IMR-90 (cell line): ENCODE measurements around the gene UACA. TPM values are rescaled to one million over a fixed set of nuclear protein-coding genes. Genes with fewer than 3 reads are reported as not detected.
A peak's percentile ranks its signal among the peaks of the same experiment; 100 is the strongest.

Source experiments
- ATAC-seq: fragments of 200-7000 bp; cut with Tn5 transposase; 2 replicates; pipeline ENCODE4 v1.9.1; 2020; ENCODE audit warnings: low read depth, mild to moderate bottlenecking, moderate library complexity
- BruUV-seq: library from RNA; stranded (reverse); fragments of 400-500 nt; replicated peaks from 2 replicates; lab custom pipeline; 2021; lab: Mats Ljungman, UMichigan
- CTCF ChIA-PET: fragments of 300-600 bp; formaldehyde crosslinking; extraction: SDS; loops from one replicate; lab custom pipeline; 2021; ENCODE audit warnings: antibody characterized with exemption; lab: Yijun Ruan, JAX
- POLR2A ChIA-PET: fragments of 300-600 bp; sonication (Branson Sonifier 250); formaldehyde crosslinking; loops from one replicate; lab custom pipeline; 2022; ENCODE audit warnings: antibody characterized with exemption; ENCODE audit not compliant: unreplicated experiment; lab: Charles Lee
- DNase-seq: peaks from one replicate; pipeline ENCODE4 v3.0.0; 2013
- H2AFZ ChIP-seq: replicated peaks from 2 replicates; pipeline ENCODE3; 2013; ENCODE audit warnings: low read length, mild to moderate bottlenecking; ENCODE audit not compliant: poor library complexity
- H2AK5ac ChIP-seq: 2 replicates; pipeline ENCODE4 v1.6.1; 2013; ENCODE audit warnings: low read depth, low read length, inconsistent platforms
- H2AK9ac ChIP-seq: replicated peaks from 2 replicates; pipeline ENCODE3; 2013; ENCODE audit warnings: mild to moderate bottlenecking, low read depth, low read length, moderate library complexity; ENCODE audit not compliant: poor library complexity
- H2BK120ac ChIP-seq: 2 replicates; pipeline ENCODE4 v1.6.1; 2013; ENCODE audit warnings: low read depth, low read length, inconsistent platforms
- H2BK15ac ChIP-seq: 3 replicates; pipeline ENCODE4 v1.6.1; 2013; ENCODE audit warnings: low read depth, low read length, inconsistent platforms
- H2BK20ac ChIP-seq: 2 replicates; pipeline ENCODE4 v1.6.1; 2013; ENCODE audit warnings: low read depth, mild to moderate bottlenecking, inconsistent platforms, low read length, moderate library complexity
- H2BK5ac ChIP-seq: 2 replicates; pipeline ENCODE4 v1.6.1; 2013; ENCODE audit warnings: mild to moderate bottlenecking, low read depth, low read length, inconsistent platforms; ENCODE audit not compliant: poor library complexity, severe bottlenecking
- H3K14ac ChIP-seq: replicated peaks from 2 replicates; pipeline ENCODE4 v1.6.1; 2013; ENCODE audit warnings: low read depth, low read length, inconsistent platforms
- H3K18ac ChIP-seq: 2 replicates; pipeline ENCODE4 v1.6.1; 2013; ENCODE audit warnings: low read depth, low read length, control low read depth
- H3K23ac ChIP-seq: 2 replicates; pipeline ENCODE4 v1.6.1; 2013; ENCODE audit warnings: low read depth, low read length, inconsistent platforms
- H3K27ac ChIP-seq: 2 replicates; pipeline ENCODE4 v1.5.1; 2013; ENCODE audit warnings: mild to moderate bottlenecking, control low read depth, low read length; ENCODE audit not compliant: insufficient read depth
- H3K27me3 ChIP-seq: 2 replicates; pipeline ENCODE4 v1.6.1; 2013; ENCODE audit warnings: low read length; ENCODE audit not compliant: control insufficient read depth, insufficient read depth
- H3K36me3 ChIP-seq: 2 replicates; pipeline ENCODE4 v1.6.1; 2013; ENCODE audit warnings: low read length, mixed read lengths; ENCODE audit not compliant: control insufficient read depth, insufficient read depth
- H3K4ac ChIP-seq: 2 replicates; pipeline ENCODE4 v1.6.1; 2013; ENCODE audit warnings: low read depth, low read length, inconsistent platforms
- H3K4me1 ChIP-seq: 2 replicates; pipeline ENCODE4 v1.6.1; 2013; ENCODE audit warnings: low read length, mixed read lengths; ENCODE audit not compliant: control insufficient read depth, insufficient read depth
- H3K4me2 ChIP-seq: 2 replicates; pipeline ENCODE4 v1.6.1; 2013; ENCODE audit warnings: low read depth, mild to moderate bottlenecking, control low read depth, low read length, moderate library complexity
- H3K4me3 ChIP-seq: 2 replicates; pipeline ENCODE4 v1.5.1; 2013; ENCODE audit warnings: low read depth, mild to moderate bottlenecking, control low read depth, low read length, moderate library complexity; ENCODE audit not compliant: insufficient read depth
- H3K56ac ChIP-seq: 2 replicates; pipeline ENCODE4 v1.6.1; 2013; ENCODE audit warnings: low read length, inconsistent platforms; ENCODE audit not compliant: insufficient read depth; ENCODE audit errors: extremely low read depth
- H3K79me1 ChIP-seq, 2 experiments: 2 replicates each; pipeline ENCODE4 v1.6.1; 2013; ENCODE audit warnings: low read length in 2 of 2, inconsistent platforms in 1 of 2, low read depth in 1 of 2
- H3K9ac ChIP-seq: 2 replicates; pipeline ENCODE4 v1.6.1; 2013; ENCODE audit warnings: low read depth, low read length, control low read depth
- H3K9me1 ChIP-seq: 2 replicates; pipeline ENCODE4 v1.6.1; 2013; ENCODE audit warnings: low read length, inconsistent platforms; ENCODE audit not compliant: insufficient read depth
- H3K9me3 ChIP-seq: 2 replicates; pipeline ENCODE4 v1.6.1; 2013; ENCODE audit warnings: low read length; ENCODE audit not compliant: control insufficient read depth, insufficient read depth
- H4K20me1 ChIP-seq: 2 replicates; pipeline ENCODE4 v1.6.1; 2013; ENCODE audit warnings: low read length, inconsistent platforms; ENCODE audit not compliant: insufficient read depth
- H4K5ac ChIP-seq: 2 replicates; pipeline ENCODE4 v1.6.1; 2013; ENCODE audit warnings: mild to moderate bottlenecking, low read depth, low read length, control low read depth
- H4K8ac ChIP-seq, 2 experiments: 2 replicates each; pipeline ENCODE4 v1.6.1; 2013; ENCODE audit warnings: low read depth in 2 of 2, low read length in 2 of 2, control low read depth in 1 of 2, inconsistent platforms in 1 of 2
- H4K91ac ChIP-seq: 2 replicates; pipeline ENCODE4 v1.6.1; 2013; ENCODE audit warnings: low read depth, low read length, inconsistent platforms; ENCODE audit not compliant: insufficient read depth
- MAFK ChIP-seq: IDR thresholded peaks from 2 replicates; pipeline ENCODE4 v1.6.1; 2012; ENCODE audit warnings: low read depth, low read length, improper control_type of control experiment
- MXI1 ChIP-seq: IDR thresholded peaks from 2 replicates; pipeline ENCODE4 v1.6.1; 2012; ENCODE audit warnings: low read depth, mild to moderate bottlenecking, low read length, moderate library complexity, borderline replicate concordance
- WGBS, 2 experiments: methylation state at CpG; one replicate each; pipeline versions ENCODE4 v1.1.5 to v1.1.7; 2013; ENCODE audit warnings: missing lambda C conversion rate in 2 of 2; ENCODE audit not compliant: insufficient read length in 1 of 2; ENCODE audit errors: extremely low coverage in 2 of 2; 5-methylcytosine and 5-hydroxymethylcytosine counted together
- dilution Hi-C: fragments of 300-500 bp; cut with HindIII; formaldehyde crosslinking; loops from one replicate; pipeline ENCODE4 v1.14.3; 2018; ENCODE audit warnings: low sequenced_read_pairs; ENCODE audit not compliant: unreplicated experiment
- in situ Hi-C: fragments of 300-500 bp; cut with MboI; formaldehyde crosslinking; loops from 3 replicates; pipeline ENCODE4 v1.14.3; 2019; ENCODE audit warnings: low sequenced_read_pairs, inconsistent platforms, mixed read lengths
- intact Hi-C: fragments of 100-400 bp; cut with micrococcal nuclease; formaldehyde crosslinking; loops from 2 replicates; pipeline ENCODE4 v1.10.0; 2022
- polyA plus RNA-seq, 3 experiments: library from polyadenylated mRNA; depleted of rRNA; stranded (reverse); fragments of >200 nt; gene quantifications; 2 replicates each; pipeline ENCODE4 v1.2.3, GENCODE V29; 2012; ENCODE audit warnings: low replicate concordance in 1 of 3
- total RNA-seq: library from RNA; depleted of rRNA; stranded (reverse); fragments of >200 nt; gene quantifications from 2 replicates; pipeline ENCODE4 v1.2.3, GENCODE V29; 2012

Gene UACA
- total and polyA plus RNA-seq, 2 of the 4 experiments (the other 2 are of a cell fraction) = 156 to 507 TPM

GRCh38 chr15:70801109-70801508 lies 37.8 kb upstream of the UACA start:
- H3K4me2 ChIP-seq = no peak overlapping the region
- H2AK9ac ChIP-seq = peak overlapping the region; percentile 50
- H3K4me1 ChIP-seq = peaks cover 28% of the 10 kb centered on the region
- CTCF ChIA-PET = no interaction called here
- ATAC-seq (no peak), DNase-seq (peak; percentile 41)
- H2BK5ac ChIP-seq = peak overlapping the region; percentile 56
- H3K9me3 ChIP-seq = no peaks in the 10 kb centered on the region
- intact Hi-C loops = no loop called here
- peak overlapping the region; percentile 94 for H2BK120ac ChIP-seq
- H2BK20ac ChIP-seq = peak overlapping the region; percentile 89
- H2AFZ ChIP-seq = no peak overlapping the region
- H3K9me1 ChIP-seq = peaks cover 42% of the 10 kb centered on the region
- H3K18ac ChIP-seq = peak overlapping the region; percentile 78
- H3K27ac ChIP-seq = peak overlapping the region; percentile 75
- peak overlapping the region; percentile 96 for H4K91ac ChIP-seq
- peak overlapping the region; percentile 92; the same call in 2 of the 3 replicates for H2BK15ac ChIP-seq
- H3K4me3 ChIP-seq = no peak overlapping the region
- no peaks in the 10 kb centered on the region for H4K20me1 ChIP-seq
- no peak for TF ChIP-seq MXI1
- TF ChIP-seq MAFK = peak; percentile 15; the same call in 1 of the 2 replicates
- no peaks in the 10 kb centered on the region for H3K27me3 ChIP-seq
- no TSS peak for BruUV-seq
- no peak overlapping the region for H3K9ac ChIP-seq
- no peaks in the 10 kb centered on the region for H3K36me3 ChIP-seq
- H3K14ac ChIP-seq = peak overlapping the region; percentile 35
- H4K8ac ChIP-seq = peak overlapping the region; percentile 28 to 98
- H4K5ac ChIP-seq = peak overlapping the region; percentile 61
- dilution Hi-C loops = no loop called here
- in situ Hi-C loops = no loop called here
- no CpG with 5 or more reads among the region's 5 CpGs for WGBS, 2 experiments
- H3K23ac ChIP-seq = peak overlapping the region; percentile 32; the same call in 1 of the 2 replicates
- peak overlapping the region; percentile 91 for H2AK5ac ChIP-seq
- H3K56ac ChIP-seq = no peak overlapping the region; the same call in 1 of the 2 replicates
- H3K79me1 ChIP-seq = peaks cover 3 to 60% of the 10 kb centered on the region in 2 experiments
- peak overlapping the region; percentile 75 for H3K4ac ChIP-seq
- POLR2A ChIA-PET = no interaction called here
